ENCODE measurements around the gene CYB561. TPM values are rescaled to one million over a fixed set of nuclear protein-coding genes. Genes with fewer than 3 reads are reported as not detected.

Gene CYB561
- total RNA-seq, 1 experiment from 2014 or later, result 20.7 TPM

GRCh38 chr17:63439687-63440086 is 6.4 kb downstream of the CYB561 start:
- Histone ChIP-seq H3K56ac (ENCODE audit: insufficient read length, low read depth, low read length) (no peak overlapping the region), H3K27ac (ENCODE audit: insufficient read length, low read depth, low read length) (no peak overlapping the region), H3K23me2 (ENCODE audit: insufficient read length, low read depth, low read length, poor library complexity, severe bottlenecking) (no peaks in the 10 kb centered on the region), H3K4me2 (ENCODE audit: insufficient read depth, insufficient read length, low read length) (no peak overlapping the region), H4K91ac (ENCODE audit: insufficient read length, low read depth, low read length) (no peak overlapping the region), H3K9ac (ENCODE audit: extremely low read depth, insufficient read length, low read length) (no peak overlapping the region), H2BK120ac (ENCODE audit: low read depth, low read length, poor library complexity, severe bottlenecking) (no peak overlapping the region), H4K8ac (replicated peaks; ENCODE audit: insufficient read length, low read depth, low read length) (no peak overlapping the region), H3K27me3 (ENCODE audit: insufficient read depth, low read length) (no peaks in the 10 kb centered on the region), H3K79me2 (ENCODE audit: insufficient read depth, low read length) (no peaks in the 10 kb centered on the region), H2BK20ac (ENCODE audit: low read depth, low read length, poor library complexity, severe bottlenecking) (no peak overlapping the region), H2AK5ac (ENCODE audit: insufficient read length, low read length) (no peak overlapping the region), H3K23ac (ENCODE audit: insufficient read length, low read depth, low read length) (no peak overlapping the region), H2BK5ac (ENCODE audit: insufficient read length, low read length) (no peak overlapping the region), H4K20me1 (ENCODE audit: control insufficient read depth, insufficient read depth, insufficient read length) (peaks cover 4% of the 10 kb centered on the region), H2AFZ (ENCODE audit: low read length) (no peak overlapping the region), H3K4me1 (ENCODE audit: insufficient read depth, low read length) (no peaks in the 10 kb centered on the region), H3T11ph (ENCODE audit: low read length) (no peak overlapping the region), H2BK15ac (ENCODE audit: low read depth, low read length) (no peak overlapping the region), H3K14ac (ENCODE audit: insufficient read depth, low read length) (no peak overlapping the region), H3K79me1 (ENCODE audit: insufficient read depth, low read depth, low read length, poor library complexity, severe bottlenecking) (no peaks in the 10 kb centered on the region), H3K9me3 (ENCODE audit: control insufficient read depth, low read depth, low read length) (no peaks in the 10 kb centered on the region), H3K4ac (ENCODE audit: low read depth, low read length) (no peak overlapping the region), H4K5ac (ENCODE audit: insufficient read length, low read depth, low read length) (no peak overlapping the region), H3K18ac (ENCODE audit: insufficient read length, low read depth, low read length) (no peak overlapping the region), H2BK12ac (ENCODE audit: insufficient read length, low read depth, low read length) (no peak overlapping the region)
- Mint-ChIP-seq H3K4me3 (no peak overlapping the region; a peak in 1 of 5 replicates), H3K27ac (no peak overlapping the region), H3K36me3 (ENCODE audit: insufficient read depth in 1 of 3, low read depth in 3 of 3) (peaks cover 3 to 5% (median 3%) of the 10 kb centered on the region in 3 experiments; a peak in 4 of 7 replicates), H3K27me3 (ENCODE audit: low read depth) (peaks cover 1% of the 10 kb centered on the region; the same call in 1 of the 2 replicates), H3K4me1 (peaks cover 19 to 42% of the 10 kb centered on the region in 2 experiments), H3K9me3 (no peaks in the 10 kb centered on the region; a peak in 1 of 5 replicates)
- DNase-seq, result no peak
- WGBS (ENCODE audit: extremely low coverage, insufficient read length, low lambda C conversion rate), result no CpG with 5 or more reads among the region's 8 CpGs
- TF ChIP-seq, protein P1, sequence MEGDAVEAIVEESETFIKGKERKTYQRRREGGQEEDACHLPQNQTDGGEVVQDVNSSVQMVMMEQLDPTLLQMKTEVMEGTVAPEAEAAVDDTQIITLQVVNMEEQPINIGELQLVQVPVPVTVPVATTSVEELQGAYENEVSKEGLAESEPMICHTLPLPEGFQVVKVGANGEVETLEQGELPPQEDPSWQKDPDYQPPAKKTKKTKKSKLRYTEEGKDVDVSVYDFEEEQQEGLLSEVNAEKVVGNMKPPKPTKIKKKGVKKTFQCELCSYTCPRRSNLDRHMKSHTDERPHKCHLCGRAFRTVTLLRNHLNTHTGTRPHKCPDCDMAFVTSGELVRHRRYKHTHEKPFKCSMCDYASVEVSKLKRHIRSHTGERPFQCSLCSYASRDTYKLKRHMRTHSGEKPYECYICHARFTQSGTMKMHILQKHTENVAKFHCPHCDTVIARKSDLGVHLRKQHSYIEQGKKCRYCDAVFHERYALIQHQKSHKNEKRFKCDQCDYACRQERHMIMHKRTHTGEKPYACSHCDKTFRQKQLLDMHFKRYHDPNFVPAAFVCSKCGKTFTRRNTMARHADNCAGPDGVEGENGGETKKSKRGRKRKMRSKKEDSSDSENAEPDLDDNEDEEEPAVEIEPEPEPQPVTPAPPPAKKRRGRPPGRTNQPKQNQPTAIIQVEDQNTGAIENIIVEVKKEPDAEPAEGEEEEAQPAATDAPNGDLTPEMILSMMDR (conservative IDR thresholded peaks at IDR 0.05), result no peak

All from H9 (cell line).